Measurements from ENCODE around the gene DHRS3. TPM values are rescaled to one million over a fixed set of nuclear protein-coding genes. Genes with fewer than 3 reads are reported as not detected.
"Not testable (repeated sequence)": the region's sequence is repeated elsewhere in the genome, so short reads cannot be mapped to it uniquely, and the experiment has no call there.

The DHRS3 gene
- polyA plus RNA-seq, 4 donors = 68.0 to 91.1 (median 79.2) TPM

GRCh38 chr1:12581179-12581578 is 36.8 kb downstream of the DHRS3 start:
- no peak for DNase-seq (ENCODE audit: low read depth in 4 of 4, low spot score in 3 of 4)

- DNase-seq (ENCODE audit: low read depth in 4 of 4, low spot score in 3 of 4) = no peak
Observed at GRCh38 chr1:12580054-12580887, 37.7 kb downstream of the DHRS3 start.

- DNase-seq (ENCODE audit: low read depth in 4 of 4, low spot score in 3 of 4) = no peak
Observed at GRCh38 chr1:12578860-12579422, 39.1 kb downstream of the DHRS3 start.

- no peak for DNase-seq (ENCODE audit: low read depth in 4 of 4, low spot score in 3 of 4)
Observed at GRCh38 chr1:12577020-12577419, 41.0 kb downstream of the DHRS3 start.

GRCh38 chr1:12574757-12575139 is 43.3 kb downstream of the DHRS3 start:
- DNase-seq (ENCODE audit: low read depth in 4 of 4, low spot score in 3 of 4) = no peak

- DNase-seq (ENCODE audit: low read depth in 4 of 4, low spot score in 3 of 4) = no peak
Observed at GRCh38 chr1:12573015-12573825, 44.8 kb downstream of the DHRS3 start.

GRCh38 chr1:12572522-12572921 is 45.5 kb downstream of the DHRS3 start:
- DNase-seq (ENCODE audit: low read depth in 4 of 4, low spot score in 3 of 4) = no peak

- DNase-seq (ENCODE audit: low read depth in 4 of 4, low spot score in 3 of 4) = no peak
Observed at GRCh38 chr1:12570291-12570690, 47.7 kb downstream of the DHRS3 start.

GRCh38 chr1:12568009-12568767 is 49.8 kb downstream of the DHRS3 start:
- DNase-seq (ENCODE audit: low read depth in 4 of 4, low spot score in 3 of 4) = no peak

- no peak for DNase-seq (ENCODE audit: low read depth in 4 of 4, low spot score in 3 of 4)
Observed at GRCh38 chr1:12567288-12567819, 50.7 kb downstream of the DHRS3 start.

- DNase-seq (ENCODE audit: low read depth in 4 of 4, low spot score in 3 of 4) = no peak
Observed at GRCh38 chr1:12566484-12567287, 51.3 kb downstream of the DHRS3 start.

- no peak for DNase-seq (ENCODE audit: low read depth in 4 of 4, low spot score in 3 of 4)
Observed at GRCh38 chr1:12565966-12566352, 52.1 kb downstream of the DHRS3 start.

- DNase-seq (ENCODE audit: low read depth in 4 of 4, low spot score in 3 of 4) = no peak
Observed at GRCh38 chr1:12565094-12565965, 52.7 kb downstream of the DHRS3 start.

- DNase-seq (ENCODE audit: low read depth in 4 of 4, low spot score in 3 of 4) = not testable (repeated sequence)
Observed at GRCh38 chr1:12564251-12564650, 53.8 kb downstream of the DHRS3 start.

- no peak for DNase-seq (ENCODE audit: low read depth in 4 of 4, low spot score in 3 of 4)
Observed at GRCh38 chr1:12562955-12563576, 54.9 kb downstream of the DHRS3 start.

GRCh38 chr1:12561121-12561520 is 56.9 kb downstream of the DHRS3 start:
- DNase-seq (ENCODE audit: low read depth in 4 of 4, low spot score in 3 of 4) = no peak

- DNase-seq (ENCODE audit: low read depth in 4 of 4, low spot score in 3 of 4) = no peak
Observed at GRCh38 chr1:12556957-12557935, 60.8 kb downstream of the DHRS3 start.

Data from right renal pelvis (tissue), 4 donors.